Astrocyte of the spinal cord (primary cell): ENCODE data around the gene INSYN1.

Source experiments
- DNase-seq: peaks from one replicate; pipeline ENCODE4 v3.0.0; 2011; ENCODE audit warnings: low read depth, low spot score
- H3K4me3 ChIP-seq: 2 replicates; pipeline ENCODE4 v1.5.1; 2011; ENCODE audit warnings: low read depth, mild to moderate bottlenecking, low read length, moderate library complexity
- CTCF ChIP-seq: IDR thresholded peaks from 2 replicates; pipeline ENCODE4 v1.5.1; 2012; ENCODE audit warnings: low read depth, mild to moderate bottlenecking, low read length, inconsistent platforms
- in situ Hi-C: cut with HindIII; loops from 2 replicates; pipeline ENCODE4 v1.10.0; 2017; ENCODE audit warnings: low sequenced_read_pairs

INSYN1 gene

GRCh38 chr15:73722425-73722824, 30.7 kb downstream of the INSYN1 start:
- in situ Hi-C loops = no loop called here
- no peak overlapping the region for H3K4me3 ChIP-seq
- DNase-seq = no peak
- no peak for TF ChIP-seq CTCF

GRCh38 chr15:73718694-73719093, 34.5 kb downstream of the INSYN1 start:
- in situ Hi-C loops = no loop called here
- no peak for TF ChIP-seq CTCF
- no peak overlapping the region for H3K4me3 ChIP-seq
- no peak for DNase-seq

- in situ Hi-C loops = no loop called here
- no peak for DNase-seq
- TF ChIP-seq CTCF = peak; percentile 22
- no peak overlapping the region for H3K4me3 ChIP-seq
Measured at GRCh38 chr15:73717802-73718201, 35.3 kb downstream of the INSYN1 start.

- no peak for DNase-seq
- no peak for TF ChIP-seq CTCF
- in situ Hi-C loops = no loop called here
- H3K4me3 ChIP-seq = no peak overlapping the region
Measured at GRCh38 chr15:73717206-73717605, 35.9 kb downstream of the INSYN1 start.

GRCh38 chr15:73716417-73716816, 36.7 kb downstream of the INSYN1 start:
- in situ Hi-C loops = no loop called here
- H3K4me3 ChIP-seq = no peak overlapping the region
- DNase-seq = no peak
- TF ChIP-seq CTCF = no peak

- no peak for DNase-seq
- no peak for TF ChIP-seq CTCF
- in situ Hi-C loops = no loop called here
- H3K4me3 ChIP-seq = no peak overlapping the region
Measured at GRCh38 chr15:73715417-73715816, 37.7 kb downstream of the INSYN1 start.

- no peak for TF ChIP-seq CTCF
- no peak overlapping the region for H3K4me3 ChIP-seq
- in situ Hi-C loops = no loop called here
- DNase-seq = no peak
Measured at GRCh38 chr15:73714695-73715301, 38.4 kb downstream of the INSYN1 start.
